Endothelial cell of umbilical vein (primary cell): ENCODE measurements around the gene H1-8. TPM values are rescaled to one million over a fixed set of nuclear protein-coding genes. Genes with fewer than 3 reads are reported as not detected.

ENCODE experiments used
- BruUV-seq: library from RNA; stranded (reverse); fragments of 400-500 nt; replicated peaks from 2 replicates; lab custom pipeline; 2021; lab: Mats Ljungman, UMichigan
- CTCF ChIA-PET: fragments of 300-600, 350-600 bp; sonication (Branson Sonifier 250); formaldehyde crosslinking; loops from one replicate; lab custom pipeline; 2021; ENCODE audit warnings: antibody characterized with exemption, inconsistent platforms; lab: Charles Lee
- POLR2A ChIA-PET: fragments of 300-600, 350-600 bp; sonication (Branson Sonifier 250); formaldehyde crosslinking; loops from one replicate; lab custom pipeline; 2021; ENCODE audit warnings: antibody characterized with exemption, inconsistent platforms; lab: Charles Lee
- DNase-seq: peaks from one replicate; pipeline ENCODE4 v3.0.0-alpha.2; 2011; ENCODE audit warnings: low read depth, low spot score
- FAIRE-seq: peaks from 2 replicates; lab custom pipeline; 2011; peaks lifted over from hg19 to GRCh38; lab: Jason Lieb, UNC
- H2AFZ ChIP-seq: 2 replicates; pipeline ENCODE4 v1.6.0; 2012; ENCODE audit warnings: low read depth, low read length, control low read depth, inconsistent platforms
- H3K27ac ChIP-seq: 2 replicates; pipeline ENCODE4 v1.5.1; 2011; ENCODE audit warnings: low read depth, mild to moderate bottlenecking, control low read depth, low read length, moderate library complexity; ENCODE audit not compliant: insufficient read depth
- H3K27me3 ChIP-seq, 2 experiments: 2 replicates each; pipeline versions ENCODE4 v1.6.0 to v1.6.1; 2011; ENCODE audit warnings: low read length in 2 of 2, mixed read lengths in 1 of 2; ENCODE audit not compliant: control insufficient read depth in 2 of 2, insufficient read depth in 2 of 2
- H3K36me3 ChIP-seq, 2 experiments: 2 replicates in 1 of 2; 3 replicates in 1 of 2; pipeline ENCODE4 v1.5.1; 2011; ENCODE audit warnings: low read length in 2 of 2, mild to moderate bottlenecking in 1 of 2, moderate library complexity in 1 of 2; ENCODE audit not compliant: control insufficient read depth in 2 of 2, insufficient read depth in 2 of 2; ENCODE audit errors: extremely low read depth in 1 of 2
- H3K4me1 ChIP-seq: 3 replicates; pipeline ENCODE4 v1.5.1; 2011; ENCODE audit warnings: mild to moderate bottlenecking, low read length; ENCODE audit not compliant: control insufficient read depth, insufficient read depth; ENCODE audit errors: extremely low read depth
- H3K4me2 ChIP-seq: 2 replicates; pipeline ENCODE4 v1.6.1; 2011; ENCODE audit warnings: low read length, control low read depth, mixed read lengths; ENCODE audit not compliant: insufficient read depth
- H3K4me3 ChIP-seq, 3 experiments: fragments of 200-600 bp in 1 of 3; sonication (generic), shearing (Covaris generic) in 1 of 3; replicated peaks in 1 of 3; 2 replicates each; pipeline ENCODE4 v1.5.1; 2011 to 2016; ENCODE audit warnings: control low read depth in 3 of 3, low read length in 3 of 3, mild to moderate bottlenecking in 2 of 3, inconsistent platforms in 1 of 3, low read depth in 1 of 3, moderate library complexity in 1 of 3; ENCODE audit not compliant: insufficient read depth in 1 of 3
- H3K79me2 ChIP-seq: 2 replicates; pipeline ENCODE4 v1.6.0; 2012; ENCODE audit warnings: low read length, inconsistent platforms; ENCODE audit not compliant: control insufficient read depth, insufficient read depth
- H3K9ac ChIP-seq: replicated peaks from 2 replicates; pipeline ENCODE3; 2011; ENCODE audit warnings: low read length, control low read depth; ENCODE audit not compliant: insufficient read depth; ENCODE audit errors: extremely low read depth
- H3K9me1 ChIP-seq: replicated peaks from 3 replicates; pipeline ENCODE4 v1.6.0; 2011; ENCODE audit warnings: mild to moderate bottlenecking, low read length; ENCODE audit not compliant: control insufficient read depth, insufficient read depth; ENCODE audit errors: extremely low read depth
- H3K9me3 ChIP-seq: replicated peaks from 2 replicates; pipeline ENCODE4 v1.5.1; 2012; ENCODE audit warnings: low read length, inconsistent platforms; ENCODE audit not compliant: control insufficient read depth, insufficient read depth
- H4K20me1 ChIP-seq: replicated peaks from 2 replicates; pipeline ENCODE3; 2011; ENCODE audit warnings: mild to moderate bottlenecking, low read length; ENCODE audit not compliant: control insufficient read depth, insufficient read depth; ENCODE audit errors: extremely low read depth
- FOS ChIP-seq: IDR thresholded peaks from 2 replicates; pipeline ENCODE4 v1.6.1; 2011; ENCODE audit warnings: mild to moderate bottlenecking, low read length, moderate library complexity, borderline replicate concordance; ENCODE audit not compliant: insufficient read depth
- GATA2 ChIP-seq: IDR thresholded peaks from 2 replicates; pipeline ENCODE4 v1.7.0; 2011; ENCODE audit warnings: low read depth, mild to moderate bottlenecking, moderate library complexity, mixed read lengths, low read length; ENCODE audit not compliant: insufficient read length, insufficient read depth
- MYC ChIP-seq: IDR thresholded peaks from one replicate; pipeline ENCODE4 v1.6.1; 2011; ENCODE audit warnings: mild to moderate bottlenecking, low read depth, low read length
- dilution Hi-C: fragments of 300-500 bp; cut with MboI; formaldehyde crosslinking; loops from one replicate; pipeline ENCODE4 v1.15.0; 2019; ENCODE audit warnings: low sequenced_read_pairs; ENCODE audit not compliant: extremely low pct_ligation_motif_present
- intact Hi-C: fragments of 100-400 bp; cut with micrococcal nuclease; formaldehyde crosslinking; loops from one replicate; pipeline ENCODE4 v1.10.0; 2022
- polyA plus RNA-seq, 4 experiments: library from polyadenylated mRNA; depleted of rRNA in 3 of 4; stranded (reverse) in 3 of 4; unstranded in 1 of 4; fragments of >200 nt; gene quantifications; 2 replicates each; pipeline versions ENCODE4 v1.2.1 to v1.2.3, GENCODE V29; 2011 to 2012; ENCODE audit warnings: missing spikeins in 1 of 4
- total RNA-seq: library from RNA; stranded (reverse); gene quantifications from 2 replicates; pipeline ENCODE4 v1.2.3, GENCODE V29; 2021

The H1-8 gene
- total and polyA plus RNA-seq, 2 donors (not counting 3 experiments of a cell fraction or from before 2014, with no cell fraction given), result not detected

DNA sequence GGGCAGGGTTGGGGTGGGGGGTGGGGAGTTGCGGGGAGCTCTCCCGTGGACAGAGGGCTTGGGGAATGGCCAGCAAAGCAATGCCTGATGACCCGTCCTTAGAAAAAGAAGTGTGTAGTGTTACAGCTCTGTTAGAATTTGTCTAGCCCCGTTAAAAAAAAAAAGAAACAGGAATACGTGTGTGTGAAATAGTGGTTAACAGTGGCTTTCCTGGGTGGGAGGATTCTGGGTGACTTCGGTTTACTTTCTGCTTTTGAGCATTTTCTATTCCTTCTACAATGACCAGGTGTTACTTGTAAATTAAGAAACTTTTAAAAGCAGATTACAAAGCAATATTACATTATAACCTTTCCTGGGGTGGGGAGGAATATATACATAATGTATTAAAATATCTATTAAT is 25.0 kb downstream of the H1-8 start:
- H3K27ac ChIP-seq, result no peak overlapping the region
- POLR2A ChIA-PET, result no interaction called here
- no peaks in the 10 kb centered on the region for H3K9me3 ChIP-seq
- peaks cover 50 to 77% of the 10 kb centered on the region in 2 experiments for H3K36me3 ChIP-seq
- no peak overlapping the region for H3K4me2 ChIP-seq
- H3K79me2 ChIP-seq, result no peaks in the 10 kb centered on the region
- dilution Hi-C loops (no loop called here), intact Hi-C loops (no loop called here)
- no peak for FAIRE-seq
- H3K4me1 ChIP-seq, result no peaks in the 10 kb centered on the region
- DNase-seq, result no peak
- H3K4me3 ChIP-seq, result no peak overlapping the region
- H4K20me1 ChIP-seq, result no peaks in the 10 kb centered on the region
- H2AFZ ChIP-seq, result no peak overlapping the region
- no peak overlapping the region for H3K9ac ChIP-seq
- H3K27me3 ChIP-seq, result no peaks in the 10 kb centered on the region
- CTCF ChIA-PET, result interaction anchor here (1.0 to 2.0 kb wide), 2 partner anchors 10 to 78 kb away, joined by 3 to 6 read pairs; no protein-coding TSS in a partner anchor
- no peaks in the 10 kb centered on the region for H3K9me1 ChIP-seq
- BruUV-seq, result no TSS peak
- TF ChIP-seq FOS, result no peak
- no peak for TF ChIP-seq MYC

DNA sequence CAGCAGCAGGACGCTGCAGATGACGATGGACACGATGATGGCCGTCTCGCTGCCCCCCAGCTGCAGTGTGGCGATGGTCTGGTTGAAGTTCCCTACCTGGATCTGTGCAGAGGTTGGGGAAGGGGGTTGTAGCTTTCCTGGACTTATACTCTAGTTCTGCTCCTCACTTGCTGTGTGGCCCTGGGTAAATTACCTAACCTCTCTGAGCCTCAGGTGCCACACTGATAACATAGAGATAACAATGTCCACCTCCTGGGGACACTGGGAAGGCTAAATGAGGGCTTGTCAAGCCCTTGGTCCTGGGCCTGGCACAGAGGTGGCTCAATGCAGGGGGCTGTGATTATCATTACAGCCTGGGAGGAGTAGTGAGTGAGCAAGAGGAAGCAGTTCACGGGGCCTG is 26.9 kb downstream of the H1-8 start:
- no peaks in the 10 kb centered on the region for H3K9me3 ChIP-seq
- no peaks in the 10 kb centered on the region for H3K9me1 ChIP-seq
- no peaks in the 10 kb centered on the region for H3K79me2 ChIP-seq
- ChIA-PET POLR2A (no interaction called here), CTCF (interaction anchor here (1.0 to 1.4 kb wide), 3 partner anchors 30 to 80 kb away, joined by 3 to 10 read pairs (median 6); no protein-coding TSS in a partner anchor)
- H3K9ac ChIP-seq, result no peak overlapping the region
- dilution Hi-C loops, result no loop called here
- no peak overlapping the region for H3K4me3 ChIP-seq
- no peak for DNase-seq
- no peaks in the 10 kb centered on the region for H4K20me1 ChIP-seq
- no peak for TF ChIP-seq GATA2
- no peak overlapping the region for H3K4me2 ChIP-seq
- H3K27me3 ChIP-seq, result no peaks in the 10 kb centered on the region
- H3K27ac ChIP-seq, result no peak overlapping the region
- no peaks in the 10 kb centered on the region for H3K4me1 ChIP-seq
- FAIRE-seq, result no peak
- H3K36me3 ChIP-seq, result peaks cover 47 to 87% of the 10 kb centered on the region in 2 experiments
- H2AFZ ChIP-seq, result no peak overlapping the region
- intact Hi-C loops, result no loop called here
- no TSS peak for BruUV-seq
